Dermis blood vessel endothelial cell (primary cell): ENCODE measurements around the gene SP8. TPM values are rescaled to one million over a fixed set of nuclear protein-coding genes. Genes with fewer than 3 reads are reported as not detected.

Source experiments
- DNase-seq: peaks from one replicate; pipeline ENCODE4 v3.0.0; 2010
- total RNA-seq: library from RNA; depleted of rRNA; stranded (reverse); fragments of >200 nt; gene quantifications from 2 replicates; pipeline ENCODE4 v1.2.3, GENCODE V29; 2014

Gene SP8
- total RNA-seq, 1 donor from 2014 or later: not detected

GRCh38 chr7:20748853-20749252 is 37.8 kb downstream of the SP8 start:
- no peak for DNase-seq

GRCh38 chr7:20747001-20747400 is 39.7 kb downstream of the SP8 start:
- no peak for DNase-seq

GRCh38 chr7:20745702-20746101 is 41.0 kb downstream of the SP8 start:
- no peak for DNase-seq

GRCh38 chr7:20744954-20745446 is 41.7 kb downstream of the SP8 start:
- no peak for DNase-seq

- no peak for DNase-seq
Observed at GRCh38 chr7:20742913-20743312, 43.8 kb downstream of the SP8 start.

GRCh38 chr7:20741801-20742200 is 44.9 kb downstream of the SP8 start:
- no peak for DNase-seq

- DNase-seq: no peak
Observed at GRCh38 chr7:20738518-20739481, 47.9 kb downstream of the SP8 start.

GRCh38 chr7:20737840-20738448 is 48.7 kb downstream of the SP8 start:
- DNase-seq: no peak

GRCh38 chr7:20735346-20736065 is 51.2 kb downstream of the SP8 start:
- no peak for DNase-seq

Other genes with a start within 250 kb of the SP8 start
- gene ABCB5, start 171.2 kb downstream of the SP8 start, total RNA-seq: not detected in 2 replicates